Tibial nerve (tissue), 3 donors: ENCODE measurements around the gene MLLT1.

ENCODE experiments used
- POLR2A ChIP-seq, 2 donors: fragments of 450-650 bp; IDR thresholded peaks; one replicate each; pipeline ENCODE4 v1.6.1; 2017; ENCODE audit warnings: antibody characterized with exemption in 2 of 2, mild to moderate bottlenecking in 2 of 2, moderate library complexity in 2 of 2
- TF ChIP-seq, protein P1 (sequence below), 5 experiments: fragments of 200-600 bp in 3 of 5; fragments of 450-650 bp in 2 of 5; sonication (generic) in 3 of 5; IDR thresholded peaks; one replicate each; pipeline ENCODE4 v1.5.1; 2016 to 2019; ENCODE audit warnings: antibody characterized with exemption in 5 of 5, mild to moderate bottlenecking in 3 of 5, moderate library complexity in 2 of 5

DNA sequence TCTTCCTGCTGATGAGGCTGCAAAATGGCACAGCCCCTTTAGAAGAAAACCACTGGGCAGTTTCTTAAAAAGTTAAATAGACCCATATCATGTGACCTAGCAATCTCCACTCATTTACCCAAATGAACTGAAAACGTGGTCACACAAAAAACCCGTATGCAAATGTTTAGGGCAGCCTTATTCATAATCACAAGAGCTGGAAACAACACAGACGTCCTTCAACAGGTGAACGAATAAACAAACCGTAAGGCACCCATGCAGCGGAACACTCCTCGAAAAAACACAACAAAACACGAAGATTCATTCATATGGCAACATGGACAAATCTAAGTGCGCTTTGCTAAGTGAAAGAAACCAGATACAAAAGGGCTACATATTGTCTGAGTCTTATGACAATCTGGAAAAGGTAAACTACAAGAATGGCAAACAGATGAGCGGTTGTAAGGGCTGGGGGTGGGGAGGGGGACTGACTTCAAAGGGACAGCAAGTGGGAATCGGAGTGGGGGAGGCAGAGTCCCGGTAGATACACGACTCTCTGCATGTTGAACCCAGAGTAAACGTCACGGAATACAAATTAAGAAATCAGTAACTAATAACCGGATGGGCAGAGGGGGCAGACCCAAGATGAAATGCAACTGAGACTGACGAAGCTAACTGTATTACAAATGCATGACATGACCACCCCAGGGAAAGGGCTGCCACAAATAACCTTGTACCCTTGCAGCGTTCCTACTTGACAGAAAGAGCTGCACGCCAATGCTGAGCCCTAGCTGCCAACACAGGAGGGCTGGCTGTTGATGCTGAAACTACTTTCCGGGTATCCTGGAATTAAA is 33.4 kb downstream of the MLLT1 start:
- TF ChIP-seq, protein P1, sequence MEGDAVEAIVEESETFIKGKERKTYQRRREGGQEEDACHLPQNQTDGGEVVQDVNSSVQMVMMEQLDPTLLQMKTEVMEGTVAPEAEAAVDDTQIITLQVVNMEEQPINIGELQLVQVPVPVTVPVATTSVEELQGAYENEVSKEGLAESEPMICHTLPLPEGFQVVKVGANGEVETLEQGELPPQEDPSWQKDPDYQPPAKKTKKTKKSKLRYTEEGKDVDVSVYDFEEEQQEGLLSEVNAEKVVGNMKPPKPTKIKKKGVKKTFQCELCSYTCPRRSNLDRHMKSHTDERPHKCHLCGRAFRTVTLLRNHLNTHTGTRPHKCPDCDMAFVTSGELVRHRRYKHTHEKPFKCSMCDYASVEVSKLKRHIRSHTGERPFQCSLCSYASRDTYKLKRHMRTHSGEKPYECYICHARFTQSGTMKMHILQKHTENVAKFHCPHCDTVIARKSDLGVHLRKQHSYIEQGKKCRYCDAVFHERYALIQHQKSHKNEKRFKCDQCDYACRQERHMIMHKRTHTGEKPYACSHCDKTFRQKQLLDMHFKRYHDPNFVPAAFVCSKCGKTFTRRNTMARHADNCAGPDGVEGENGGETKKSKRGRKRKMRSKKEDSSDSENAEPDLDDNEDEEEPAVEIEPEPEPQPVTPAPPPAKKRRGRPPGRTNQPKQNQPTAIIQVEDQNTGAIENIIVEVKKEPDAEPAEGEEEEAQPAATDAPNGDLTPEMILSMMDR (IDR thresholded peaks at IDR 0.05) = no peak
- no peak for TF ChIP-seq POLR2A (IDR thresholded peaks at IDR 0.05)
